OCI-LY3 (cell line): Measurements from ENCODE around the gene TMED1.

Experiments used
- H2AFZ ChIP-seq: fragments of 200-600, 300-600 bp; shearing (Covaris generic); 2 replicates; pipeline ENCODE4 v1.6.0; 2014; ENCODE audit warnings: antibody characterized with exemption, low read depth, low read length
- H3K27ac ChIP-seq: fragments of 200-600, 300-600 bp; sonication (generic); 2 replicates; pipeline ENCODE4 v1.5.1; 2014; ENCODE audit warnings: mild to moderate bottlenecking, low read length, moderate library complexity, mixed read lengths
- H3K27me3 ChIP-seq: fragments of 200-600, 300-600 bp; sonication (generic); 2 replicates; pipeline ENCODE4 v1.6.1; 2014; ENCODE audit warnings: low read depth, low read length, mixed read lengths
- H3K36me3 ChIP-seq: fragments of 200-600, 300-600 bp; sonication (generic); replicated peaks from 2 replicates; pipeline ENCODE3; 2014; ENCODE audit warnings: low read depth, low read length, mixed read lengths
- H3K4me1 ChIP-seq: fragments of 300-600, 200-600 bp; sonication (generic); 2 replicates; pipeline ENCODE4 v1.6.1; 2014; ENCODE audit warnings: low read length, mixed read lengths
- H3K4me2 ChIP-seq: fragments of 200-600, 300-600 bp; sonication (generic); 2 replicates; pipeline ENCODE4 v1.6.1; 2014; ENCODE audit warnings: low read length, mixed read lengths
- H3K4me3 ChIP-seq: fragments of 300-600, 200-600 bp; sonication (generic); 2 replicates; pipeline ENCODE4 v1.5.1; 2014; ENCODE audit warnings: antibody characterized with exemption, mild to moderate bottlenecking, low read length, moderate library complexity
- H3K79me2 ChIP-seq: fragments of 300-600, 200-600 bp; shearing (Covaris generic); 2 replicates; pipeline ENCODE4 v1.6.1; 2014; ENCODE audit warnings: mild to moderate bottlenecking, low read length, mixed read lengths
- H3K9ac ChIP-seq: fragments of 300-600, 200-600 bp; shearing (Covaris generic); 2 replicates; pipeline ENCODE4 v1.6.0; 2014; ENCODE audit warnings: mild to moderate bottlenecking, low read length, moderate library complexity
- H3K9me3 ChIP-seq: fragments of 200-600, 300-600 bp; shearing (Covaris generic); 2 replicates; pipeline ENCODE4 v1.6.1; 2014; ENCODE audit warnings: low read length, mixed read lengths; ENCODE audit not compliant: insufficient read depth
- H4K20me1 ChIP-seq: fragments of 200-600, 300-600 bp; sonication (generic); 2 replicates; pipeline ENCODE4 v1.6.1; 2016; ENCODE audit warnings: low read length, mixed read lengths; ENCODE audit not compliant: insufficient read depth
- CTCF ChIP-seq: fragments of 200-600, 300-600 bp; sonication (generic); IDR thresholded peaks from 2 replicates; pipeline ENCODE4 v1.5.1; 2014; ENCODE audit warnings: antibody characterized with exemption, low read length, low read depth
- EZH2phosphoT487 ChIP-seq: fragments of 200-600 bp; shearing (Covaris generic); IDR thresholded peaks from 2 replicates; pipeline ENCODE4 v1.6.1; 2018; ENCODE audit warnings: antibody characterized with exemption, mixed run types, low read depth

TMED1 gene

GRCh38 chr19:10864538-10864899 is 28.5 kb upstream of the TMED1 start:
- peak overlapping the region; percentile 79 for H3K4me2 ChIP-seq
- H4K20me1 ChIP-seq: no peaks in the 10 kb centered on the region
- H3K36me3 ChIP-seq: no peaks in the 10 kb centered on the region
- no peak overlapping the region for H3K27ac ChIP-seq
- no peaks in the 10 kb centered on the region for H3K27me3 ChIP-seq
- peak overlapping the region; percentile 31; the same call in 1 of the 2 replicates for H3K9ac ChIP-seq
- H3K9me3 ChIP-seq: no peaks in the 10 kb centered on the region
- H3K79me2 ChIP-seq: no peaks in the 10 kb centered on the region
- peak; percentile 97 for TF ChIP-seq CTCF
- TF ChIP-seq EZH2phosphoT487: no peak
- H3K4me1 ChIP-seq: peaks cover 36% of the 10 kb centered on the region
- H3K4me3 ChIP-seq: peak overlapping the region; percentile 58
- peak overlapping the region; percentile 99 for H2AFZ ChIP-seq

GRCh38 chr19:10863107-10863717 is 27.2 kb upstream of the TMED1 start:
- Histone ChIP-seq H3K36me3 (no peaks in the 10 kb centered on the region), H4K20me1 (no peaks in the 10 kb centered on the region), H3K4me2 (no peak overlapping the region), H3K9me3 (no peaks in the 10 kb centered on the region), H2AFZ (no peak overlapping the region; the same call in 1 of the 2 replicates), H3K27ac (no peak overlapping the region), H3K9ac (no peak overlapping the region), H3K4me3 (no peak overlapping the region), H3K4me1 (peaks cover 23% of the 10 kb centered on the region), H3K27me3 (no peaks in the 10 kb centered on the region), H3K79me2 (no peaks in the 10 kb centered on the region)
- no peak for TF ChIP-seq EZH2phosphoT487

GRCh38 chr19:10862561-10863106 is 26.6 kb upstream of the TMED1 start:
- no peak overlapping the region for H2AFZ ChIP-seq
- H3K9me3 ChIP-seq: no peaks in the 10 kb centered on the region
- H3K4me2 ChIP-seq: no peak overlapping the region

GRCh38 chr19:10861103-10861651 is 25.2 kb upstream of the TMED1 start:
- no peak overlapping the region for H3K27ac ChIP-seq
- no peak overlapping the region; the same call in 1 of the 2 replicates for H2AFZ ChIP-seq
- no peak overlapping the region for H3K4me2 ChIP-seq
- no peak overlapping the region for H3K9ac ChIP-seq
- no peak overlapping the region for H3K4me3 ChIP-seq
- no peaks in the 10 kb centered on the region for H3K79me2 ChIP-seq
- TF ChIP-seq CTCF (peak; percentile 42), EZH2phosphoT487 (no peak)
- no peaks in the 10 kb centered on the region for H3K27me3 ChIP-seq
- H3K36me3 ChIP-seq: no peaks in the 10 kb centered on the region
- H3K9me3 ChIP-seq: no peaks in the 10 kb centered on the region
- no peaks in the 10 kb centered on the region for H4K20me1 ChIP-seq
- H3K4me1 ChIP-seq: peaks cover 9% of the 10 kb centered on the region

More at GRCh38 chr19:10862561-10863106, 26.6 kb upstream of the TMED1 start:
- no peaks in the 10 kb centered on the region for H3K36me3 ChIP-seq
- no peaks in the 10 kb centered on the region for H3K79me2 ChIP-seq
- H4K20me1 ChIP-seq: no peaks in the 10 kb centered on the region
- H3K4me3 ChIP-seq: no peak overlapping the region
- no peak overlapping the region for H3K9ac ChIP-seq
- H3K4me1 ChIP-seq: peaks cover 17% of the 10 kb centered on the region
- no peak for TF ChIP-seq EZH2phosphoT487
- TF ChIP-seq CTCF: no peak
- H3K27ac ChIP-seq: no peak overlapping the region
- no peaks in the 10 kb centered on the region for H3K27me3 ChIP-seq
